Endothelial cell of umbilical vein (primary cell): ENCODE measurements around the gene CPSF7. TPM values are rescaled to one million over a fixed set of nuclear protein-coding genes. Genes with fewer than 3 reads are reported as not detected.
A peak's percentile ranks its signal among the peaks of the same experiment; 100 is the strongest.

Source experiments
- BruUV-seq: library from RNA; stranded (reverse); fragments of 400-500 nt; replicated peaks from 2 replicates; lab custom pipeline; 2021; lab: Mats Ljungman, UMichigan
- CTCF ChIA-PET: fragments of 300-600, 350-600 bp; sonication (Branson Sonifier 250); formaldehyde crosslinking; loops from one replicate; lab custom pipeline; 2021; ENCODE audit warnings: antibody characterized with exemption, inconsistent platforms; lab: Charles Lee
- POLR2A ChIA-PET: fragments of 300-600, 350-600 bp; sonication (Branson Sonifier 250); formaldehyde crosslinking; loops from one replicate; lab custom pipeline; 2021; ENCODE audit warnings: antibody characterized with exemption, inconsistent platforms; lab: Charles Lee
- DNase-seq: peaks from one replicate; pipeline ENCODE4 v3.0.0-alpha.2; 2011; ENCODE audit warnings: low read depth, low spot score
- FAIRE-seq: peaks from 2 replicates; lab custom pipeline; 2011; peaks lifted over from hg19 to GRCh38; lab: Jason Lieb, UNC
- H2AFZ ChIP-seq: 2 replicates; pipeline ENCODE4 v1.6.0; 2012; ENCODE audit warnings: low read depth, low read length, control low read depth, inconsistent platforms
- H3K27ac ChIP-seq: 2 replicates; pipeline ENCODE4 v1.5.1; 2011; ENCODE audit warnings: low read depth, mild to moderate bottlenecking, control low read depth, low read length, moderate library complexity; ENCODE audit not compliant: insufficient read depth
- H3K27me3 ChIP-seq, 2 experiments: 2 replicates each; pipeline versions ENCODE4 v1.6.0 to v1.6.1; 2011; ENCODE audit warnings: low read length in 2 of 2, mixed read lengths in 1 of 2; ENCODE audit not compliant: control insufficient read depth in 2 of 2, insufficient read depth in 2 of 2
- H3K36me3 ChIP-seq, 2 experiments: 2 replicates in 1 of 2; 3 replicates in 1 of 2; pipeline ENCODE4 v1.5.1; 2011; ENCODE audit warnings: low read length in 2 of 2, mild to moderate bottlenecking in 1 of 2, moderate library complexity in 1 of 2; ENCODE audit not compliant: control insufficient read depth in 2 of 2, insufficient read depth in 2 of 2; ENCODE audit errors: extremely low read depth in 1 of 2
- H3K4me1 ChIP-seq: 3 replicates; pipeline ENCODE4 v1.5.1; 2011; ENCODE audit warnings: mild to moderate bottlenecking, low read length; ENCODE audit not compliant: control insufficient read depth, insufficient read depth; ENCODE audit errors: extremely low read depth
- H3K4me2 ChIP-seq: 2 replicates; pipeline ENCODE4 v1.6.1; 2011; ENCODE audit warnings: low read length, control low read depth, mixed read lengths; ENCODE audit not compliant: insufficient read depth
- H3K4me3 ChIP-seq, 3 experiments: fragments of 200-600 bp in 1 of 3; sonication (generic), shearing (Covaris generic) in 1 of 3; replicated peaks in 1 of 3; 2 replicates each; pipeline ENCODE4 v1.5.1; 2011 to 2016; ENCODE audit warnings: control low read depth in 3 of 3, low read length in 3 of 3, mild to moderate bottlenecking in 2 of 3, inconsistent platforms in 1 of 3, low read depth in 1 of 3, moderate library complexity in 1 of 3; ENCODE audit not compliant: insufficient read depth in 1 of 3
- H3K79me2 ChIP-seq: 2 replicates; pipeline ENCODE4 v1.6.0; 2012; ENCODE audit warnings: low read length, inconsistent platforms; ENCODE audit not compliant: control insufficient read depth, insufficient read depth
- H3K9ac ChIP-seq: replicated peaks from 2 replicates; pipeline ENCODE3; 2011; ENCODE audit warnings: low read length, control low read depth; ENCODE audit not compliant: insufficient read depth; ENCODE audit errors: extremely low read depth
- H3K9me1 ChIP-seq: replicated peaks from 3 replicates; pipeline ENCODE4 v1.6.0; 2011; ENCODE audit warnings: mild to moderate bottlenecking, low read length; ENCODE audit not compliant: control insufficient read depth, insufficient read depth; ENCODE audit errors: extremely low read depth
- H3K9me3 ChIP-seq: replicated peaks from 2 replicates; pipeline ENCODE4 v1.5.1; 2012; ENCODE audit warnings: low read length, inconsistent platforms; ENCODE audit not compliant: control insufficient read depth, insufficient read depth
- H4K20me1 ChIP-seq: replicated peaks from 2 replicates; pipeline ENCODE3; 2011; ENCODE audit warnings: mild to moderate bottlenecking, low read length; ENCODE audit not compliant: control insufficient read depth, insufficient read depth; ENCODE audit errors: extremely low read depth
- CTCF ChIP-seq, 2 donors: IDR thresholded peaks; 1 replicate in 1 of 2; 2 replicates in 1 of 2; pipeline ENCODE4 v1.5.1; 2011; ENCODE audit warnings: low read length in 2 of 2, mild to moderate bottlenecking in 2 of 2, moderate library complexity in 2 of 2, control low read depth in 1 of 2, inconsistent platforms in 1 of 2, low read depth in 1 of 2; ENCODE audit not compliant: insufficient read depth in 1 of 2; ENCODE audit errors: extremely low read depth in 1 of 2
- GATA2 ChIP-seq: IDR thresholded peaks from 2 replicates; pipeline ENCODE4 v1.7.0; 2011; ENCODE audit warnings: low read depth, mild to moderate bottlenecking, moderate library complexity, mixed read lengths, low read length; ENCODE audit not compliant: insufficient read length, insufficient read depth
- MAX ChIP-seq: IDR thresholded peaks from 2 replicates; pipeline ENCODE4 v1.6.1; 2011; ENCODE audit not compliant: insufficient read depth, insufficient read length
- POLR2A ChIP-seq: IDR thresholded peaks from 2 replicates; pipeline ENCODE4 v1.6.1; 2012; ENCODE audit warnings: low read depth, mild to moderate bottlenecking, control low read depth, low read length
- POLR2AphosphoS5 ChIP-seq: IDR thresholded peaks from 2 replicates; pipeline ENCODE4 v1.6.1; 2012; ENCODE audit warnings: low read depth, mild to moderate bottlenecking, control low read depth, low read length, moderate library complexity; ENCODE audit not compliant: insufficient read depth
- dilution Hi-C: fragments of 300-500 bp; cut with MboI; formaldehyde crosslinking; loops from one replicate; pipeline ENCODE4 v1.15.0; 2019; ENCODE audit warnings: low sequenced_read_pairs; ENCODE audit not compliant: extremely low pct_ligation_motif_present
- intact Hi-C: fragments of 100-400 bp; cut with micrococcal nuclease; formaldehyde crosslinking; loops from one replicate; pipeline ENCODE4 v1.10.0; 2022
- polyA plus RNA-seq, 4 experiments: library from polyadenylated mRNA; depleted of rRNA in 3 of 4; stranded (reverse) in 3 of 4; unstranded in 1 of 4; fragments of >200 nt; gene quantifications; 2 replicates each; pipeline versions ENCODE4 v1.2.1 to v1.2.3, GENCODE V29; 2011 to 2012; ENCODE audit warnings: missing spikeins in 1 of 4
- total RNA-seq: library from RNA; stranded (reverse); gene quantifications from 2 replicates; pipeline ENCODE4 v1.2.3, GENCODE V29; 2021

CPSF7 gene
- total and polyA plus RNA-seq, 2 donors (not counting 3 experiments of a cell fraction or from before 2014, with no cell fraction given): 77.0 to 88.4 TPM

- dilution Hi-C loops (no loop called here), intact Hi-C loops (loop anchor here (2.0 kb wide), 1 partner anchor 67 kb away; the partner anchor contains the start of gene TMEM138)
- H3K79me2 ChIP-seq: peaks cover 75% of the 10 kb centered on the region
- peaks cover 20% of the 10 kb centered on the region for H3K4me1 ChIP-seq
- CTCF ChIA-PET: interaction anchor here (0.7 to 1.9 kb wide), 7 partner anchors 9 to 210 kb away, joined by 3 to 21 read pairs (median 5); no protein-coding TSS in a partner anchor
- no TSS peak for BruUV-seq
- TF ChIP-seq MAX (no peak), POLR2AphosphoS5 (peak; percentile 6), GATA2 (no peak), POLR2A (peak; percentile 39), CTCF (IDR thresholded peaks at IDR 0.05; ENCODE audit: extremely low read depth in 1 of 2, insufficient read depth in 1 of 2, low read depth in 1 of 2, low read length in 2 of 2) (peak in 1 of 2 donors; percentile 23)
- no peaks in the 10 kb centered on the region for H3K9me3 ChIP-seq
- POLR2A ChIA-PET: no interaction called here
- no peaks in the 10 kb centered on the region for H3K9me1 ChIP-seq
- peak; percentile 67 for DNase-seq
- H3K36me3 ChIP-seq: peaks cover 6 to 16% of the 10 kb centered on the region in 2 experiments
- peak overlapping the region; percentile 99 for H3K27ac ChIP-seq
- H3K4me3 ChIP-seq: peak overlapping the region; percentile 43 to 91 (median 87)
- H3K9ac ChIP-seq: peak overlapping the region; percentile 99
- H3K4me2 ChIP-seq: peak overlapping the region; percentile 97
- no peaks in the 10 kb centered on the region for H3K27me3 ChIP-seq
- FAIRE-seq: no peak
- no peaks in the 10 kb centered on the region for H4K20me1 ChIP-seq
- H2AFZ ChIP-seq: peak overlapping the region; percentile 30
These were observed 457 bp downstream of the CPSF7 start for GRCh38 chr11:61429346-61429690.
